Activated naive CD4-positive, alpha-beta T cell treated with anti-CD3 and anti-CD28 coated beads for 36 hours (primary cell): ENCODE results near the gene SFMBT2. TPM values are rescaled to one million over a fixed set of nuclear protein-coding genes. Genes with fewer than 3 reads are reported as not detected.
"Not testable (repeated sequence)": the region's sequence is repeated elsewhere in the genome, so short reads cannot be mapped to it uniquely, and the experiment has no call there.

Experiments
- CTCF ChIA-PET: fragments of 350-600 bp; sonication (Branson Sonifier 250); formaldehyde crosslinking; loops from one replicate; lab custom pipeline; 2021; ENCODE audit warnings: antibody characterized with exemption; lab: Charles Lee
- DNase-seq: peaks from one replicate; pipeline ENCODE4 v3.0.0-alpha.2; 2020
- H3K27ac Mint-ChIP-seq: one replicate; pipeline ENCODE4 v1.8.0; 2021; ENCODE audit warnings: mild to moderate bottlenecking, mixed read lengths
- H3K27me3 Mint-ChIP-seq: one replicate; pipeline ENCODE4 v1.8.0; 2021; ENCODE audit warnings: low read depth, mixed read lengths
- H3K36me3 Mint-ChIP-seq: one replicate; pipeline ENCODE4 v1.8.0; 2021; ENCODE audit warnings: low read depth, mixed read lengths
- H3K4me1 Mint-ChIP-seq: one replicate; pipeline ENCODE4 v1.8.0; 2021; ENCODE audit warnings: low read depth, mixed read lengths
- H3K4me3 Mint-ChIP-seq: one replicate; pipeline ENCODE4 v1.8.0; 2021; ENCODE audit warnings: mild to moderate bottlenecking, moderate library complexity, mixed read lengths
- H3K9me3 Mint-ChIP-seq: one replicate; pipeline ENCODE4 v1.8.0; 2021; ENCODE audit warnings: mixed read lengths
- intact Hi-C: fragments of 100-400 bp; cut with micrococcal nuclease; formaldehyde crosslinking; loops from one replicate; pipeline ENCODE4 v1.15.1; 2023
- total RNA-seq, 2 experiments: library from RNA; stranded (reverse); gene quantifications; one replicate each; pipeline ENCODE4 v1.2.3, GENCODE V29; 2021

Gene SFMBT2
- total RNA-seq, 2 experiments from 2014 or later, result 20.0 to 21.5 TPM

DNA sequence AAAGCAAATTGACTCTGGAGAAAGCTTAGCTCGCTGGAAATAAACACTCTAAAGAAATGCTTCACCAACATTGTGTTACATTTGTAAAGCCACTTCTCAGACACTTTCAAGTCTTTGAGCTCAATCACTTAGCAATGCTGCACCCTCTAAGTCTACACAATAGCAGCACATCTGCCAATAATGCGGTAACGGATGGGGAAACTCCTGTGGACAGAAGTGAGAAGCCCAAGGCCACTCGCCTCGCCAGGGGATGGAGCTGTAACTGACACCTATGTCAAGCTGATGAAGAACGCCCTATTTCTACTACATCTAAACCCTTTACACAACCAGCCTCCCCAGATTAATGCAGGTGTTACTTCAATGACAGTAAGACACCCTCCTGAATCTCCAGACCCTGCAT is 167.7 kb downstream of the SFMBT2 start:
- no peaks in the 10 kb centered on the region for H3K27me3 Mint-ChIP-seq
- DNase-seq, result no peak
- H3K9me3 Mint-ChIP-seq, result no peaks in the 10 kb centered on the region
- no peak overlapping the region for H3K4me3 Mint-ChIP-seq
- H3K36me3 Mint-ChIP-seq, result peaks cover 46% of the 10 kb centered on the region
- intact Hi-C loops, result no loop called here
- H3K27ac Mint-ChIP-seq, result no peak overlapping the region
- H3K4me1 Mint-ChIP-seq, result peaks cover 43% of the 10 kb centered on the region
- CTCF ChIA-PET, result interaction anchor here (1.1 kb wide), 1 partner anchor 168 kb away, joined by 3 read pairs; the partner anchor contains the start of gene SFMBT2

DNA sequence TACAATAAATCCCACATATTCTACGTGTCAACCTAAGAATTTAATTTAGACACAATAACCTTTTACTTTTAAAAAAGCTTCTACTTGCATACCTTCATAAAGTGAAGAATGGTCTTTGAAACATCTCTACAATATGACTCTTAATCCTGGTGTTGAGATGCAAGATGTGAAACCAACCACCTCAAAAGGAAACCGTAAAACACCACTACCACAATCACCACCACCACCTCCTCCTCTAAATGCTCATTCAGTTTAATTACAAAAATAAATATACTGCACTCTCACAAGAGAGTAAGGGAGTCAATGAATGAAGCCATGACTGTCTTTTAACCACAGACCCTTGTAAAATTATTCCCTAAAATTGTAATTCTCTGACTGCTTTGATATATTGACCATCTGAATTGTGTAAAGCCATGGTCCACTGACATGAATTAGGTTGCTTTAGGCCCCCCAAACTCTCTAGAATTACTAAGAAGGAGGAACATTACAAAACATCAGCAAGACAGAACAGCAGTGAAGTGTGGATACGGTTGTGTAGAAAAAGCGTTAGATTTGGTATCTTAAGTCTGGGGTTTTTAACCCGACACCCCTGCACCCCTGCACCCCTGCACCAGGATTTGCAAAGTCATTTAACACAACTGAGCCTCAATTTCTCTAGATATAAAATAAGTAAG is 171.4 kb downstream of the SFMBT2 start:
- Mint-ChIP-seq H3K27ac (no peak overlapping the region), H3K9me3 (peaks cover 9% of the 10 kb centered on the region), H3K4me1 (peaks cover 35% of the 10 kb centered on the region), H3K36me3 (peaks cover 67% of the 10 kb centered on the region), H3K27me3 (no peaks in the 10 kb centered on the region), H3K4me3 (no peak overlapping the region)
- CTCF ChIA-PET, result interaction anchor here (0.6 kb wide), 1 partner anchor 181 kb away, joined by 3 read pairs; no protein-coding TSS in a partner anchor
- intact Hi-C loops, result loop anchor here (1.0 to 5.0 kb wide), 3 partner anchors 18 to 117 kb away; no protein-coding TSS in a partner anchor
- peak; percentile 63 for DNase-seq

DNA sequence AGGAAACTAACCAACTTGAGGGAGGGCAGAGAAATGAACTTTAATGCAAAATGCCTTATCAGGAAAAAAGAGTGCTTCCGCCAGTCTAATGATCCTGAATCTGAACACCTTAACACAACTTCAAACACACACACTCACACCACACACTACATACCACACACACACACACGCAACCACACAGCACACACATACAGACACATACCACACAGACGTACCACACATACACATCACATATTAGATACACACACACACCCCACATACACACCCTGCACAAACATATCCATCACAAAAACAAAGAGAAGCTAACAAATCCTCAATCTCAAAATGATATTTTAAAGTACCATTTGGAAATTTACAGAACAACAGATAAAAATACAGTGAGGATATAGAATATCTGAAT is 175.5 kb downstream of the SFMBT2 start:
- no peak for DNase-seq
- H3K4me3 Mint-ChIP-seq, result no peak overlapping the region
- H3K27me3 Mint-ChIP-seq, result no peaks in the 10 kb centered on the region
- peaks cover 47% of the 10 kb centered on the region for H3K36me3 Mint-ChIP-seq
- intact Hi-C loops, result loop anchor here (5.0 kb wide), 1 partner anchor 113 kb away; no protein-coding TSS in a partner anchor
- H3K27ac Mint-ChIP-seq, result no peak overlapping the region
- CTCF ChIA-PET, result no interaction called here
- H3K4me1 Mint-ChIP-seq, result peaks cover 23% of the 10 kb centered on the region
- peaks cover 9% of the 10 kb centered on the region for H3K9me3 Mint-ChIP-seq

DNA sequence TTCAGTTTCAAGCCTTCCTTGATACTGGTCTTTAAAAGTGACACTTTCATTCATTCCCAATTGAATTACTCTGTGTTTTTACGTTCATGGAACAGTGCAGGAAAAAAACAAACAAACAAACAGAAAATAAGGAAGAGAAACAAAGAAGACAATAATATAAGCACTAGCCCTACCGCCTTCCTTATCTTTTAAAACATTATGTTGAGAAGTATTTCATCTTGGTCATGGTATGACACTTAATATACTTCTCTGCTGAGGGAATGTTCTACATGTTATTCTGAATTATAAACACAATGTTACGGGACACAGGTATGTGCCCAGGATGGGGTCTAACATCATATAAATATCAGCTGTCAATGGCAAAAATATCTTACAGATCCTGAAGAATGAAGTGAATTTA is 176.7 kb downstream of the SFMBT2 start:
- no peak overlapping the region for H3K27ac Mint-ChIP-seq
- H3K27me3 Mint-ChIP-seq, result no peaks in the 10 kb centered on the region
- no peak for DNase-seq
- peaks cover 44% of the 10 kb centered on the region for H3K36me3 Mint-ChIP-seq
- intact Hi-C loops, result no loop called here
- H3K4me3 Mint-ChIP-seq, result no peak overlapping the region
- CTCF ChIA-PET, result no interaction called here
- H3K9me3 Mint-ChIP-seq, result peaks cover 9% of the 10 kb centered on the region
- peaks cover 12% of the 10 kb centered on the region for H3K4me1 Mint-ChIP-seq

DNA sequence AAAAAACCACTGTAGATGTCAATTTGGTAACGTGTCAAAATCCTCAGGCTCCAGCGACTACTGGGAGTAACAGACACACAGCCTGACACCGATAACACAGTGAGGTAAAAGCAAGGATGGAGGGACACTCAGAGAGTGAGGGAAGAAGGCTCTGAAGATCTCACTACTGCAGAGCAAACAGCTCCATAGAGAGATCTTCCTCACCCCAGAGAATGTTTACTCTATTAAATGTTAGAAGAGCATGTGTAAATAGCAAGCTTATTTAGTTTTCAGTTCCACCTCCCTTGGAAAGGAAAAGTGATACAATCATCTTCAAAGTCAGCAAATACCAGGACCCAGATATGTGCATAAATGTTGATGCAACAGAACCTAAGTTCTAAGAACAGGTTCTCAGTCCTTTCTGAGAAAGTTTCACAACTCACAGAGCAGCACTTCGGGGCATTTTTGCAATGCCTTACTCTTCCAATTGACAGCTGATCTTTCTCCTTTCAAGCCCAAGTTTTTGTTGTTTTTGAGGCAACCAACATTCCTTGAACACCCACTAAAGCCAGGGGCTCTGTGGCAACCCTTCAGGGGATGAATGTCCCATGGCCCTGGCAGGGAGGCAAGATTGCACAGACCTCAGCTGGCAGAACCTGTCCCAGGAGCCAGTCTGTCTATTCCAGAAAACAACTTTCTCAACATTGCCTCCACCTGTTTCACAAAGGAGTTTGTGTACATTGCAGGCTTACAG is 177.4 kb downstream of the SFMBT2 start:
- peaks cover 8% of the 10 kb centered on the region for H3K4me1 Mint-ChIP-seq
- peaks cover 44% of the 10 kb centered on the region for H3K36me3 Mint-ChIP-seq
- H3K9me3 Mint-ChIP-seq, result peaks cover 9% of the 10 kb centered on the region
- intact Hi-C loops, result no loop called here
- no peak for DNase-seq
- H3K27ac Mint-ChIP-seq, result no peak overlapping the region
- no peak overlapping the region for H3K4me3 Mint-ChIP-seq
- no peaks in the 10 kb centered on the region for H3K27me3 Mint-ChIP-seq
- CTCF ChIA-PET, result no interaction called here

DNA sequence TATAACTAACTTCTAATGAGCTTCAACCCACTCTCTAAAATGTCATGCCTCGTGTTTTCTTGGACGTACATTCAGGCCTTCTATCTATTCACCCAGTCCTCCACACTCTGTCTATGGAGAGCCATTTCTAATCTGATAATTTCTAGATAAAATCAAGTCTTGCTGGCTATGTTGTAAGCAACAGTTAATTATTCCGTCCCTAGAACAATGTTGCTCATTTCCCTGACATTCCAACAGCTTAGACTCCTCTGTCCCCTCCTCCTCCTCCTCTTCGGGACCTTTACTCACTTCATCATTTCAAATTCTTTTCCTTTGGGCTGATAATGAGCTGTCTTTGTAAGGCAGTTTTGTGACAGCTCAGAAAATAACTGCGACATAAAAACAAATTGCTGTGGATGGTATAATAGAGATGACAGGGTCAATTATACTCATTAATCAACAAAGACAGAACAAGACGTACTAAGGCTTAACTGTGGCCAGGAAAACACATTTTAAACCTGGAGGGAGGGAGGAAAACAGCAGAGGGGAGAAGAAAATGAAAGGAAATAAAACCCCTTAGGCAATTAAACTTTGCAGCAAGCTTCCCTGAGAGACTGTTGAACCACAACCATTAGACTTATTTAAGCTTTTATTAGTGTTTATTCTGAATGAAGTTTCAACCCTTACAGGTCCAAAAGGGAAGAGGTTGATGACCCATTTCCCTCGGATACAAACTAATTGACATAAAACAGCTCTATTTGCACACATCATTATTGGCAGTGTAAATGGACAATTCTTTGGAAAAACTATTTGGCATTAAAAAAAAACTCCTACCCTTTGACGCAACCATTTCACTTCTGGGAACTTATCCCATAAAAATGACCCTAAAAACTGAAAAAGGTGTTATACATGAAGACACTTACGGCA is 179.1 kb downstream of the SFMBT2 start:
- Mint-ChIP-seq H3K27ac (no peak overlapping the region), H3K4me1 (peaks cover 8% of the 10 kb centered on the region), H3K36me3 (peaks cover 45% of the 10 kb centered on the region), H3K9me3 (peaks cover 9% of the 10 kb centered on the region), H3K27me3 (no peaks in the 10 kb centered on the region), H3K4me3 (no peak overlapping the region)
- intact Hi-C loops, result no loop called here
- no peak for DNase-seq
- CTCF ChIA-PET, result no interaction called here

DNA sequence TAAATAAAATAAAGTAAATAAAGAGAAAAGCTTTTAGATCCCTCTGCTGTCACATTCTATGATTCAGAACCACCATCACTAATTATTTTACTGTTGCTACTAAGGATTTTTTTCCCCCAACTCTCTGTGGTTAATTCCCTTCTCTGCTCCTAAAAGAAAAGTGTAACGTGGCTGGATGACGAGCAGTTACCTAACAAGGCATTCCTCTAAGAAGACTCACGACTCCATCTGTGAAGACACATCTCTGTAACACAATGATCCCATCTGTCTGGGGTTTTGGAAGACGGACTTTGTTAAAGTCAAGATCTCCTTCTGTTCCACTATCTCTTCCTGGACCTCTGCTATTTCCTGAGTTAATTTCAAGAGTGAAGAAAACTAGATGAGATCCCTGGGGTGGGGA is 179.9 kb downstream of the SFMBT2 start:
- CTCF ChIA-PET, result no interaction called here
- peaks cover 3% of the 10 kb centered on the region for H3K9me3 Mint-ChIP-seq
- no peaks in the 10 kb centered on the region for H3K27me3 Mint-ChIP-seq
- peaks cover 47% of the 10 kb centered on the region for H3K36me3 Mint-ChIP-seq
- H3K4me3 Mint-ChIP-seq, result no peak overlapping the region
- peaks cover 8% of the 10 kb centered on the region for H3K4me1 Mint-ChIP-seq
- no peak for DNase-seq
- H3K27ac Mint-ChIP-seq, result no peak overlapping the region
- intact Hi-C loops, result no loop called here

DNA sequence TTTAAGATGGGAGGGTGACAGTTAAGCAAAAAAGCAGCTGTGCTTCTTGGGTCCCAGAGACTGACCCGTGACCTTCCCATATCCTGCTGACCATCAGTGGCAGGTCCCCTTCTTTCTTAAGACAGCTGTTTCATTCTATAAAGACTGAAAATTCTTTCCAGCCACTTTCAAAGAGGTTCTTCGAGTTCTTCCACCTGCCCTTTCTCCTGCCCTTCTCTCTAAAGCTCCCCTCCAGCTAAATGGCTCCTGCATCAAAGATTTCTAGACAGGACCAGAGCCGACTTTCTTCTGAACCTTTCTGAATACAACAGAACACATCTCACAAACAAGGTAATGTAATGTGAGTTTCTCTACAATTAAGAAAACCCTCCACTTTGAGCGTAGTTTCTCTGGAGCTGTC is 180.8 kb downstream of the SFMBT2 start:
- H3K4me3 Mint-ChIP-seq, result no peak overlapping the region
- H3K27me3 Mint-ChIP-seq, result no peaks in the 10 kb centered on the region
- peaks cover 47% of the 10 kb centered on the region for H3K36me3 Mint-ChIP-seq
- intact Hi-C loops, result no loop called here
- DNase-seq, result no peak
- CTCF ChIA-PET, result no interaction called here
- peaks cover 6% of the 10 kb centered on the region for H3K4me1 Mint-ChIP-seq
- peaks cover 3% of the 10 kb centered on the region for H3K9me3 Mint-ChIP-seq
- no peak overlapping the region for H3K27ac Mint-ChIP-seq

DNA sequence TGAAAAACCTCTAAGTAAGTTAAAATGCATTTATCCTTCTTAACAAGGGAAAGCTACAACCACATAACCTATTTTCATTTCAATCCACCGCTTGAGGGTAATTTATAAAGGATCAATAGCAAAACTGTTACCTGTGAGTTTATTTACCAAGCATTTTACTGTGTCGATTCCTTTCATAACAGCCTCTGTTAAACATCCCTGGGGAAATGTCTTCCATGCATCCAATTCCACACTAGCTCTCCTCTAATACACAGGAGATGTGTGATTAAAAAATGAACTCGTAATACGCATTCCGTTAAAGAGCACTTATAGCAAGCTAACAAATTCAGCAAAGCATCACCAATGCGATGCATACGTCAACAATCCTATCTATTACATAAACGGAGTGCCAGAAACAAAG is 185.7 kb downstream of the SFMBT2 start:
- Mint-ChIP-seq H3K27me3 (no peaks in the 10 kb centered on the region), H3K27ac (no peak overlapping the region), H3K9me3 (peaks cover 18% of the 10 kb centered on the region), H3K36me3 (peaks cover 60% of the 10 kb centered on the region), H3K4me1 (no peaks in the 10 kb centered on the region), H3K4me3 (no peak overlapping the region)
- CTCF ChIA-PET, result interaction anchor here (0.6 kb wide), 1 partner anchor 309 kb away, joined by 4 read pairs; no protein-coding TSS in a partner anchor
- intact Hi-C loops, result no loop called here
- no peak for DNase-seq

DNA sequence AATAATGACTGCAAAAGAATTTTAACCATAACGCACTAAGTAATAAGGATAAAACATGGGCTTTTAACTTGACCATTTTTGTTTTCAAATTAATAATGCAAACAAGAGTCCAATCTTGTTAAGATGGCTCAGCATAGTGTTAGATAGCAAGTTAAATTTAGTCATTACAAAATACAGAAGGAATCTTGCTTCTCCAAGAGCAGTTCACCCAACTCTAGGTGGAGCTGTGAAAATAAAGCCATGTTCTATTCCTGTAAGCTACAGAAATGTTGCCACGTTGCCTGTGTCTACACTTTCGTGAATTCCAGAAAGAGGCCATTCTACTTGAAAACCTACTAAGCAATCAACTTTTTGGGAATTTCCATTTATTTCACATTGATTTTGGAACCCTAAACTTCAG is 191.9 kb downstream of the SFMBT2 start:
- Mint-ChIP-seq H3K27ac (no peak overlapping the region), H3K4me3 (no peak overlapping the region), H3K4me1 (no peaks in the 10 kb centered on the region), H3K36me3 (peaks cover 40% of the 10 kb centered on the region), H3K9me3 (peaks cover 8% of the 10 kb centered on the region), H3K27me3 (no peaks in the 10 kb centered on the region)
- intact Hi-C loops, result no loop called here
- CTCF ChIA-PET, result no interaction called here
- DNase-seq, result no peak

DNA sequence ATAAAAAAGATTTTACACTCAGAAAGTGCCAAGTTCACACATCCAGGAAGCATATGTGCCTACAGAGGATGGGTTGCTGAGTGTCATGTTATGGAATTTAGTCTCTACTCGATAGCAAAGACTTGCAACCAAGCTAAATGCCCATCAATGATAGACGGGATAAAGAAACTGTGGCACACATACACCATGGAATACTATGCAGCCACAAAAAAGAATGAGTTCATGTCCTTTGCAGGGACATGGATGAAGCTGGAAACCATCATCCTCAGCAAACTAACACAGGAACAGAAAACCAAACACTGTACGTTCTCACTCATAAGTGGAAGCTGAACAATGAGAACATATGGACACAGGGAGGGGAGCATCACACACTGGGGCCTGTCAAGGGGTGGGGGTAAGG is 198.1 kb downstream of the SFMBT2 start:
- H3K9me3 Mint-ChIP-seq, H3K4me1 Mint-ChIP-seq, intact Hi-C loops, H3K27ac Mint-ChIP-seq, DNase-seq, H3K27me3 Mint-ChIP-seq, H3K4me3 Mint-ChIP-seq, CTCF ChIA-PET: not testable (repeated sequence)
- H3K36me3 Mint-ChIP-seq, result peaks cover 37% of the 10 kb centered on the region

DNA sequence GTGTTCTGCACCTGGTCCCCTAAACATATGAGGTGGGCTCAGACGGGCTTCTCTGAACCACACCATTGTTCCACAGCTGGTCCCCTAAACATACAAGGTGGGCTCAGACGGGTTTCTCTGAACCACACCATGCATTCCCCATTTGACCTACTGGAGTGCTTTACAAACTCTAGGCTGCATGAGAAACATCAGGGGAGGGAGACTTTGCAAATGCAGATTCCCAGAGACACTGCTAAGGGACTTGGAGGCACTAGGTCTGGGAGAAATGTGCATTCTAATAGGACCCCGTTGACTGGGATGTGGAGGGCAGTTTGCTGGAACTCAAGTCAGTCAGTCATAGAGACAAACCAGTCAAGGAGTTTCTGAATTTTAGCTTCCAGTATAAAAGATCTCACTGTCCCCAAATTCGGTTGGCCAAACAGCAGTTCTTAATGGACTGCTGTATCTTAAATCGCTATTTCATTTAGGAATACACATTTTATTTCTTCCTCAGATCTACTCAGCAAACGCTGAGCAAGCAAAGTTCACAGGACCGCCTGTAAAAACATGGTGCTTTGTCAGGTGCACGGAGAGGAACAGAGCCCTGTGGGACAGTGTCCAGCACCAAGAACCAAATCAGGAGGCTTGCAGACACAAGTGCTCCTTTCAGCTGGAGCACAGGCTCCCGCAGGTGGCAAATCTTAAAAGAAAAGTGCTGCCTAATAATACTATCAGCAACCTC is 198.8 kb downstream of the SFMBT2 start:
- Mint-ChIP-seq H3K36me3 (peaks cover 39% of the 10 kb centered on the region), H3K9me3 (no peaks in the 10 kb centered on the region), H3K4me3 (no peak overlapping the region), H3K27ac (no peak overlapping the region), H3K27me3 (no peaks in the 10 kb centered on the region), H3K4me1 (no peaks in the 10 kb centered on the region)
- intact Hi-C loops, result no loop called here
- DNase-seq, result no peak
- CTCF ChIA-PET, result no interaction called here
